GM23338 (cell line): Measurements from ENCODE around the gene ZNF470. TPM values are rescaled to one million over a fixed set of nuclear protein-coding genes. Genes with fewer than 3 reads are reported as not detected.

Experiments used
- ATAC-seq: fragments of 200-7000 bp; cut with Tn5 transposase; 3 replicates; pipeline ENCODE4 v1.9.1; 2020
- DNase-seq: peaks from one replicate; pipeline ENCODE4 v3.0.0-alpha.2; 2015; ENCODE audit warnings: low spot score
- H2AFZ ChIP-seq: fragments of 200-600 bp; sonication (generic); 2 replicates; pipeline ENCODE4 v1.8.0; 2016; ENCODE audit warnings: antibody characterized with exemption, mild to moderate bottlenecking, moderate library complexity
- H3F3A ChIP-seq: fragments of 200-600 bp; sonication (generic); replicated peaks from 2 replicates; pipeline ENCODE4 v1.8.0; 2017; ENCODE audit warnings: antibody characterized with exemption, mixed run types, low read depth
- H3K27ac ChIP-seq: fragments of 200-600 bp; sonication (generic); 2 replicates; pipeline ENCODE4 v1.6.1; 2016; ENCODE audit warnings: low read depth
- H3K27me3 ChIP-seq: fragments of 200-600 bp; sonication (generic); 2 replicates; pipeline ENCODE4 v1.8.0; 2016; ENCODE audit warnings: mild to moderate bottlenecking, mixed run types, moderate library complexity; ENCODE audit not compliant: insufficient read depth
- H3K36me3 ChIP-seq: fragments of 200-600 bp; sonication (generic); 2 replicates; pipeline ENCODE4 v1.8.0; 2016; ENCODE audit warnings: mild to moderate bottlenecking; ENCODE audit not compliant: insufficient read depth
- H3K4me1 ChIP-seq: fragments of 200-600 bp; sonication (generic); 2 replicates; pipeline ENCODE4 v1.8.0; 2016; ENCODE audit warnings: mild to moderate bottlenecking, moderate library complexity; ENCODE audit not compliant: insufficient read depth
- H3K4me2 ChIP-seq: fragments of 200-600 bp; sonication (generic); 2 replicates; pipeline ENCODE4 v1.7.1; 2017; ENCODE audit warnings: mixed run types
- H3K4me3 ChIP-seq: fragments of 200-600 bp; sonication (generic); 2 replicates; pipeline ENCODE4 v1.6.1; 2016; ENCODE audit warnings: mixed run types
- H3K79me2 ChIP-seq: fragments of 200-600 bp; sonication (generic); replicated peaks from 2 replicates; pipeline ENCODE4 v1.8.0; 2017; ENCODE audit warnings: mild to moderate bottlenecking; ENCODE audit not compliant: insufficient read depth
- H3K9me2 ChIP-seq: fragments of 200-600 bp; sonication (generic); 2 replicates; pipeline ENCODE4 v1.8.0; 2017; ENCODE audit not compliant: insufficient read depth
- H4K20me1 ChIP-seq: fragments of 200-600 bp; sonication (generic); replicated peaks from 2 replicates; pipeline ENCODE4 v1.8.0; 2017; ENCODE audit warnings: mild to moderate bottlenecking; ENCODE audit not compliant: insufficient read depth
- H3K27ac Mint-ChIP-seq: 2 replicates; pipeline ENCODE4 v1.8.0; 2020; ENCODE audit warnings: inconsistent platforms, mild to moderate bottlenecking, moderate library complexity, mixed read lengths
- H3K27me3 Mint-ChIP-seq: 3 replicates; pipeline ENCODE4 v1.8.0; 2022; ENCODE audit warnings: low read depth, mild to moderate bottlenecking, moderate library complexity, mixed read lengths, inconsistent platforms; ENCODE audit not compliant: insufficient read depth, poor library complexity
- H3K36me3 Mint-ChIP-seq: 3 replicates; pipeline ENCODE4 v1.8.0; 2021; ENCODE audit warnings: low read depth, mild to moderate bottlenecking, inconsistent platforms, moderate library complexity, mixed read lengths
- H3K4me1 Mint-ChIP-seq: 3 replicates; pipeline ENCODE4 v1.8.0; 2020; ENCODE audit warnings: mild to moderate bottlenecking, inconsistent platforms, mixed read lengths
- H3K4me3 Mint-ChIP-seq: 3 replicates; pipeline ENCODE4 v1.8.0; 2021; ENCODE audit warnings: moderate library complexity, mild to moderate bottlenecking, inconsistent platforms, mixed read lengths
- H3K9me3 Mint-ChIP-seq: 3 replicates; pipeline ENCODE4 v1.8.0; 2020; ENCODE audit warnings: moderate library complexity, mild to moderate bottlenecking, inconsistent platforms, mixed read lengths
- CREB1 ChIP-seq: fragments of 250-450 bp; sonication (Bioruptor Pico); IDR thresholded peaks from 2 replicates; pipeline ENCODE4 v1.5.0; 2020; ENCODE audit warnings: low read depth, mild to moderate bottlenecking, moderate library complexity
- ETS1 ChIP-seq: IDR thresholded peaks from 2 replicates; pipeline ENCODE4 v1.6.1; 2016; ENCODE audit warnings: antibody characterized with exemption
- EZH2 ChIP-seq: fragments of 200-600 bp; sonication (generic); IDR thresholded peaks from one replicate; pipeline ENCODE4 v1.8.0; 2017; ENCODE audit warnings: antibody characterized with exemption, mild to moderate bottlenecking, low read depth; ENCODE audit not compliant: unreplicated experiment
- EZH2phosphoT487 ChIP-seq: fragments of 200-600 bp; sonication (generic); IDR thresholded peaks from one replicate; pipeline ENCODE4 v1.8.1; 2018; ENCODE audit warnings: antibody characterized with exemption; ENCODE audit not compliant: unreplicated experiment
- JUNB ChIP-seq: IDR thresholded peaks from one replicate; pipeline ENCODE4 v1.6.1; 2016; ENCODE audit warnings: antibody characterized with exemption; ENCODE audit not compliant: unreplicated experiment
- NANOG ChIP-seq: IDR thresholded peaks from 2 replicates; pipeline ENCODE4 v1.6.1; 2016; ENCODE audit warnings: antibody characterized with exemption, borderline replicate concordance
- POLR2AphosphoS5 ChIP-seq: IDR thresholded peaks from 2 replicates; pipeline ENCODE4 v1.6.1; 2016; ENCODE audit warnings: antibody characterized with exemption, low read depth
- REST ChIP-seq: IDR thresholded peaks from one replicate; pipeline ENCODE4 v1.6.1; 2018; ENCODE audit warnings: antibody characterized with exemption; ENCODE audit not compliant: unreplicated experiment
- STAT1 ChIP-seq: IDR thresholded peaks from one replicate; pipeline ENCODE4 v1.6.1; 2016; ENCODE audit warnings: antibody characterized with exemption; ENCODE audit not compliant: unreplicated experiment
- ZNF114 ChIP-seq: fragments of 250-450 bp; sonication (Bioruptor Pico); IDR thresholded peaks from 2 replicates; pipeline ENCODE4 v1.5.0; 2020; ENCODE audit warnings: mild to moderate bottlenecking, moderate library complexity
- ZNF331 ChIP-seq: fragments of 250-450 bp; sonication (Bioruptor Pico); IDR thresholded peaks from 2 replicates; pipeline ENCODE4 v1.5.0; 2020; ENCODE audit warnings: low read depth, mild to moderate bottlenecking, moderate library complexity
- ZNF462 ChIP-seq: fragments of 250-450 bp; sonication (Bioruptor Pico); IDR thresholded peaks from 2 replicates; pipeline ENCODE4 v1.5.0; 2020; ENCODE audit warnings: mild to moderate bottlenecking, moderate library complexity
- polyA plus RNA-seq: library from polyadenylated mRNA; unstranded; fragments of >200 nt; fragmentation: Nextera tagmentation; extraction: Ambion mirVana; gene quantifications from 2 replicates; pipeline ENCODE4 v1.2.1, GENCODE V29; 2016
- total RNA-seq: library from RNA; depleted of rRNA; stranded (reverse); fragments of >200 nt; shearing (Covaris generic); gene quantifications from 2 replicates; pipeline ENCODE4 v1.2.3, GENCODE V29; 2014
- TF ChIP-seq, protein P1 (sequence below), 2 experiments: fragments of 200-600 bp in 1 of 2; sonication (generic) in 1 of 2; conservative IDR thresholded peaks; 2 replicates each; pipeline versions ENCODE4 v1.5.1 to v1.6.1; 2016 to 2017; ENCODE audit warnings: antibody characterized with exemption in 2 of 2, low read depth in 2 of 2, mild to moderate bottlenecking in 2 of 2, moderate library complexity in 1 of 2

ZNF470 gene
- total and polyA plus RNA-seq, 2 experiments from 2014 or later, result 5.6 to 8.7 TPM

DNA sequence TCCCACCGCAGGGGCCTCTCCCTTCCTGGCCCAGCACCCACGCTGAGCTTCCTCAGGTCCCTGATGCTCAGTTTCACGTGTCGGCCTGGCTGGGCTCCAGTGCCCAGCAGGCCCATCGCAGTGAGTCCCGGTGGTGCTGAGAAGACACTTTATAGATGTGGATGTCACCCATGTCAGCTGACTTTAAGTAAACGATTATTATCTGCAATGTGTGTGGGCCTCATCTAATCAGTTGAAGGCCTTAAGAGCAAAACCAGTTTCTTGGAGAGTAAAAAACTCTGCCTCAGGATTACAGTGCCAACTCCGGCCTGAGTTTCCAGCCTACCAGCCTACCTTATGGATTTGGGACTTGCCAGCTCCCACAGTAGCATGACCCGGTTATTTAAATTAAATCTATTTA is 58.4 kb downstream of the ZNF470 start:
- Histone ChIP-seq H3K4me1 (no peaks in the 10 kb centered on the region), H3K79me2 (no peaks in the 10 kb centered on the region), H3K4me2 (no peak overlapping the region), H3K36me3 (no peaks in the 10 kb centered on the region), H4K20me1 (no peaks in the 10 kb centered on the region), H3K9me2 (no peaks in the 10 kb centered on the region), H3K4me3 (no peak overlapping the region), H3K27me3 (no peaks in the 10 kb centered on the region), H3F3A (no peaks in the 10 kb centered on the region), H2AFZ (no peak overlapping the region), H3K27ac (no peak overlapping the region)
- ATAC-seq, result no peak
- Mint-ChIP-seq H3K36me3 (peaks cover 75% of the 10 kb centered on the region), H3K27ac (no peak overlapping the region), H3K9me3 (peaks cover 91% of the 10 kb centered on the region), H3K27me3 (peaks cover 8% of the 10 kb centered on the region), H3K4me3 (no peak overlapping the region), H3K4me1 (no peaks in the 10 kb centered on the region)
- TF ChIP-seq EZH2 (no peak), EZH2phosphoT487 (no peak), ZNF462 (CRISPR knock-in tag) (no peak), POLR2AphosphoS5 (no peak), JUNB (no peak), NANOG (no peak), ETS1 (no peak), ZNF331 (CRISPR knock-in tag) (no peak), STAT1 (no peak), CREB1 (CRISPR knock-in tag) (no peak), ZNF114 (CRISPR knock-in tag) (no peak), REST (no peak)
- TF ChIP-seq, protein P1, sequence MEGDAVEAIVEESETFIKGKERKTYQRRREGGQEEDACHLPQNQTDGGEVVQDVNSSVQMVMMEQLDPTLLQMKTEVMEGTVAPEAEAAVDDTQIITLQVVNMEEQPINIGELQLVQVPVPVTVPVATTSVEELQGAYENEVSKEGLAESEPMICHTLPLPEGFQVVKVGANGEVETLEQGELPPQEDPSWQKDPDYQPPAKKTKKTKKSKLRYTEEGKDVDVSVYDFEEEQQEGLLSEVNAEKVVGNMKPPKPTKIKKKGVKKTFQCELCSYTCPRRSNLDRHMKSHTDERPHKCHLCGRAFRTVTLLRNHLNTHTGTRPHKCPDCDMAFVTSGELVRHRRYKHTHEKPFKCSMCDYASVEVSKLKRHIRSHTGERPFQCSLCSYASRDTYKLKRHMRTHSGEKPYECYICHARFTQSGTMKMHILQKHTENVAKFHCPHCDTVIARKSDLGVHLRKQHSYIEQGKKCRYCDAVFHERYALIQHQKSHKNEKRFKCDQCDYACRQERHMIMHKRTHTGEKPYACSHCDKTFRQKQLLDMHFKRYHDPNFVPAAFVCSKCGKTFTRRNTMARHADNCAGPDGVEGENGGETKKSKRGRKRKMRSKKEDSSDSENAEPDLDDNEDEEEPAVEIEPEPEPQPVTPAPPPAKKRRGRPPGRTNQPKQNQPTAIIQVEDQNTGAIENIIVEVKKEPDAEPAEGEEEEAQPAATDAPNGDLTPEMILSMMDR (conservative IDR thresholded peaks at IDR 0.05; ENCODE audit: low read depth in 2 of 2), result no peak
- no peak for DNase-seq
